Ecto neural progenitor cell (in vitro differentiated cells): ENCODE results near the gene LIMK1.
A peak's percentile ranks its signal among the peaks of the same experiment; 100 is the strongest.

Experiments used
- DNase-seq: peaks from one replicate; pipeline ENCODE4 v3.0.0-alpha.2; 2018; ENCODE audit warnings: low spot score

The LIMK1 gene

GRCh38 chr7:74056096-74056915 lies 27.3 kb upstream of the LIMK1 start:
- no peak for DNase-seq

DNA sequence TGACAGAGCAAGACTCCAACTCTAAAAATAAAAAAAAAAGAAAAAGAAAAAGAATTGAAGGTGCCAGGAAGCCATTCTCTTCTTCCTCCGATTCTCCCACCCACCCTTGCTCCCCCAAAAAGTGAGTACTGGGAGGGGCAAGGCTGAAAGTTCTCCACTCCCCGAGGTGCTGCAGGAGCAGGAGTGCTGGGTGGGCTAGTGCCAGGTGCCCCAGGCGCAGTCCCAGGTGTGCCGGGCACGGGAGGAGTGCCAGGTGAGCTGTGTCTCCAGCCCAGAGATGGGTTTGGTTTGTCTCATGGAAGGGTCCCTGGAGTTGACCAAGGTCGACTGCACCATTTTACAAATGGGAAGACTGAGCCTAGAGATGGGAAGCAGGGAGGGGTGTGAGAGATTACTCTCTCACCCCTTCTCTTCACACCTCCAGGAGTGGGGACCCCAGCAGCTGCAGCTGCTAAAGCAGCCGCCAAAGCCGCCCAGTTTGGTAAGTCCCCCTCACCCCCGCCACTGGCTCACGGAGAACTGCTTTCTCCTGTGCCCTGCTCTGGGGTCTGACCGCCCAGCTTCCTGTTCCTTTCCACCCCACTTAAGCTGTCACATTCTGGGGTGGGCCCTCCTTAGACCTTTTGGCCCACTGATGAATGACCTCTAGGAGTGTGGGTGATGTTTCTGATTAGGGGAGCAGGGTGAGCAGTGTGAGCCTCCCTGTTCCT lies 26.2 kb upstream of the LIMK1 start:
- DNase-seq: no peak

- DNase-seq: no peak
Measured at GRCh38 chr7:74057987-74058386, 25.6 kb upstream of the LIMK1 start.

GRCh38 chr7:74058486-74058885 lies 25.1 kb upstream of the LIMK1 start:
- DNase-seq: no peak

- DNase-seq: no peak
Measured at GRCh38 chr7:74059037-74059436, 24.6 kb upstream of the LIMK1 start.

DNA sequence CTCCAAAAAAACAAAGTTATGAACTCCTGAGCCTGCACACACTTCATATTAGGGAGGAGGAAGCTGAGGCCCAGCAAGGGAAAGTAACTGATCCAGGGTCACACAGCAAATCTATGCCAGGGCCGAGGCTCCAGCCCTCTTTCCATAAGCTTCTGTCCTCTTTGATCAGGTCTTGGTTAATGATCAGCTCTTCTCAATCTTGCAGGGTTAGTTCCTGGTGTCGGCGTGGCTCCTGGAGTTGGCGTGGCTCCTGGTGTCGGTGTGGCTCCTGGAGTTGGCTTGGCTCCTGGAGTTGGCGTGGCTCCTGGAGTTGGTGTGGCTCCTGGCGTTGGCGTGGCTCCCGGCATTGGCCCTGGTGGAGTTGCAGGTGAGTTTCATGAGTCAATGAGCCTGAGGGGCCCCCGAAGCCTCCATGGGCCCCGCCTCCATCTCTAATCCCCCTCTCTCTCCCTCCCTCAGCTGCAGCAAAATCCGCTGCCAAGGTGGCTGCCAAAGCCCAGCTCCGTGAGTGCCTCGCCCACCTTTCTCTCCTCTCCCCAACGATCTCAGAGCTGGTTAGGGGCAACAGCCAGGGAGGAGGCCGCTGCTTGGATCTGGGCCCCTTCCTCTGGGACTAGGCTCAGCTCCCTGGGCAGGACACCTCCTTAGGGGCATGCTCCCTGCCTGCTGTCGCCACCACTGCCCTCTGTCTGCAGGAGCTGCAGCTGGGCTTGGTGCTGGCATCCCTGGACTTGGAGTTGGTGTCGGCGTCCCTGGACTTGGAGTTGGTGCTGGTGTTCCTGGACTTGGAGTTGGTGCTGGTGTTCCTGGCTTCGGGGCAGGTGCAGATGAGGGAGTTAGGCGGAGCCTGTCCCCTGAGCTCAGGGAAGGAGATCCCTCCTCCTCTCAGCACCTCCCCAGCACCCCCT lies 23.7 kb upstream of the LIMK1 start:
- DNase-seq: no peak

DNA sequence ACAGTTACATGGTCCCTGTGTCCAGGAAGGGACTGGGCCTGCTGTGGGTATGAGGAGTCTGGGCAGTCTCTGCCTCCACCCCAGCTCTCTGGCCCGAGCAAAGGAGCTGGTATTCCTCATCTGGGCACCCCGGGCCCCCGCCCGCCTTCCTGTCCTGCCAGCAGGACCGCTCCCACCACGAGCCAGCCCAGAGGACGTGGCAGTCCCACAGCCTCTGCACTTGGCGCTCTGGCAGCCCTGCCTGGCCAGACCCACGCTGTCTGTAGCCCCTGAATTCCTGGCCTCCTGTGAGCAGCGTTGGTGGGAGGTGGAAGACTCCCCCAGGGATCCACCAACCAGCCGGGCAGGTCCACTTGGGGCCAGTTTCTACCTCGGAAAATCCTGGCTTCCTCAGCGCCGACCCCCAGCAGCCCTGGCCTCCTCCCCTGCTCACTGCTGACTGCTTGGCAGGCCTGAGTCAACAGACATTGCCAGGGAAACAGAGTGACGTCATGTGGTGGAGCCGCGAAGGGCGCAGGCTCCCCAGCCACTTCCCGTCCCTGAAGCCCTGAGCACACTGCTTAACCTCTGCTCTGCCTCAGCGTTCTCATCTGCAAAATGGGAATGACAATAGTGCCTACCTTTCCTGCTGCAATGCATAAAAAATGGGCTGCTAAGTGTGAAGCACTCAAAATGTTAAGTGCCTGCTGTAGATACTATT lies 21.6 kb upstream of the LIMK1 start:
- DNase-seq: no peak

- DNase-seq: no peak
Measured at GRCh38 chr7:74063223-74063641, 20.4 kb upstream of the LIMK1 start.

GRCh38 chr7:74063646-74064045 lies 20.0 kb upstream of the LIMK1 start:
- DNase-seq: no peak

GRCh38 chr7:74064696-74065095 lies 18.9 kb upstream of the LIMK1 start:
- DNase-seq: no peak

- DNase-seq: no peak
Measured at GRCh38 chr7:74066626-74067025, 17.0 kb upstream of the LIMK1 start.

- DNase-seq: no peak
Measured at GRCh38 chr7:74068378-74069085, 15.1 kb upstream of the LIMK1 start.

GRCh38 chr7:74069086-74069541 lies 14.5 kb upstream of the LIMK1 start:
- DNase-seq: no peak

DNA sequence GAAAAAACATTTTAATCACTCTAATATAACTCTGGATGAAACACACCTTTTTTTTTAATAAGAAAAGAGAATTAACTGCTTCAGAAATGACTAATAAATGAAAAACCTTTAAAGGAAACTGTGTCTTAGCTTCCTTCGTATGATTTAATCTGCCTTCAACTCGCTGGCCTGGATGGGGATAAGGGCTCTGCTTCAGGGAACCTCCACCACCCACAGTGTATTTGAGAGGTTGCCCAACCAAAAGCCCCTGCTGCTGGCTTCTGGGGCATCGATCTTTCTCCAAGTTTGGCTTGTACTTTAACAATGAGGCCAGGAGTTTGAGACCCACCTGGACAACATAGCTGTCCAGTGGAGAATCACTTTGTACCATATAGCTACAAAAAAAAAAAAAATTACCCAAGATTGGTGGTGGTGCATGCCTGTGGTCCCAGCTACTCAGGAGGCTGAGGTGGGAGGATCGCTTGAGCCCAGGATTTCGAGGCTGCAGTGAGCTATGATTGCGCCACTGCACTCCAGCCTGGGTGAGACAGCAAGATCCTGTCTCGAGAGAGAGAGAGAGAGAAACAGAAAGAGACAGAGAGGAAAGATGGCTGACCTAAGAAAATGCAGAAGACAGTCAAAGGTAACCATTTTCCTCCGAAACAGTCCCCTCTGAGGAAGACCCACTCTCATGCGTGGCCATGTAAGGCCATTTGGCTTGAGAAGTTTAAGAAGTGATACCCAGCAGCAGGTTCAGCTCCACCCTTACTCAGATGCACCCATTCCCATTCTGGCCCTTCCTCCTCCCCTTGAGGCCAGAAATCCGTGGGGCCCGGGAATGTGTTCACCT lies 13.6 kb upstream of the LIMK1 start:
- no peak for DNase-seq

DNA sequence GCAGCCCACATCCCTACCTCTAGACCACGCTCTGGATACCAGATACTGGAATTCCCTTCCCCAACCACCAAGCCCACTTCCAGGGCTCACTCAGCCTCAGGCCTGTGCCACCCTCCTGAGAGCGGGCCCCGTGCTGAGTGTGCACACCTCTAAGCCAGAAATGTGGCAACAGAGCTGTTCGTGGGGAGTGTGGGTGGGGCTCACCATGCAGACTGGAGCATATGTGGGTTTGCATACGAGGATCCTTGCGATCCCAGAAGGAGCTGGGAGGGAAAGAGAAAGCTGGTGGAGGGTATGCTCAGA lies 13.0 kb upstream of the LIMK1 start:
- no peak for DNase-seq

- DNase-seq: no peak
Measured at GRCh38 chr7:74071121-74071520, 12.5 kb upstream of the LIMK1 start.

GRCh38 chr7:74074770-74075169 lies 8.8 kb upstream of the LIMK1 start:
- DNase-seq: no peak

DNA sequence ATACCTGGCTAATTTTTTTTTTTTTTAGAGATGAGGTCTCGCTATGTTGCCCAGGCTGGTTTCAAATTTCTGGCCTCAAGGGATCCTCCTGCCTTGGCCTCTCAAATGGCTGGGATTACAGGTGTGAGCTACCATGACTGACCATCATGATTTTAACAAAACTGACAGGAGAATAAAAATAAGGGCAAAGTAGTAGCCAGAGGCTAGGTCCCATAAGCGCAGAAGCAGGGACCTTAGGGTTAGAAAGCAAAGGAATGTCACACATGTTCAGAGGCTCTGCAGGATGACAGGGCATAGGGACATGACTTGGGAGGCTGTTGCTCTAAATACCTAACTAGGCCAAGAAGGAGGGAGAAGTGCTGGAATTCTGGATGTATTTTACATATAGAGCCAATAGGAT lies 5.1 kb upstream of the LIMK1 start:
- DNase-seq: no peak

DNA sequence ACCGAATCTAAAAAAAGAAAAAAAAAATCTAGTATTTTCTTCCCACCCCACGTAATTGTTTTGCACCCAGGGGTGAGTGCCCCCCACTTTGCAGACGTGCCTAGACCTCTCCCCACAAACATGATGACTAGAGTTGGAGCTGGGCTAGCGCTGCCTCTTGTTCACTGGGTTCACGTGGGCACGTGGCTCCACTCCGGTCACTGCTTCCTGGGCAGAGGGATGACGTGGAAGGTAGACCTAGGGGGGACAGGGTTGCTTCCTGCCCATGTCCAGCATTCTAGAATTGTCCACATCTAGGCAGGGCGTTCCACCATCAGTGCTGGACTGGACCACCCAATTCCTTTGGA lies 861 bp upstream of the LIMK1 start:
- no peak for DNase-seq

DNA sequence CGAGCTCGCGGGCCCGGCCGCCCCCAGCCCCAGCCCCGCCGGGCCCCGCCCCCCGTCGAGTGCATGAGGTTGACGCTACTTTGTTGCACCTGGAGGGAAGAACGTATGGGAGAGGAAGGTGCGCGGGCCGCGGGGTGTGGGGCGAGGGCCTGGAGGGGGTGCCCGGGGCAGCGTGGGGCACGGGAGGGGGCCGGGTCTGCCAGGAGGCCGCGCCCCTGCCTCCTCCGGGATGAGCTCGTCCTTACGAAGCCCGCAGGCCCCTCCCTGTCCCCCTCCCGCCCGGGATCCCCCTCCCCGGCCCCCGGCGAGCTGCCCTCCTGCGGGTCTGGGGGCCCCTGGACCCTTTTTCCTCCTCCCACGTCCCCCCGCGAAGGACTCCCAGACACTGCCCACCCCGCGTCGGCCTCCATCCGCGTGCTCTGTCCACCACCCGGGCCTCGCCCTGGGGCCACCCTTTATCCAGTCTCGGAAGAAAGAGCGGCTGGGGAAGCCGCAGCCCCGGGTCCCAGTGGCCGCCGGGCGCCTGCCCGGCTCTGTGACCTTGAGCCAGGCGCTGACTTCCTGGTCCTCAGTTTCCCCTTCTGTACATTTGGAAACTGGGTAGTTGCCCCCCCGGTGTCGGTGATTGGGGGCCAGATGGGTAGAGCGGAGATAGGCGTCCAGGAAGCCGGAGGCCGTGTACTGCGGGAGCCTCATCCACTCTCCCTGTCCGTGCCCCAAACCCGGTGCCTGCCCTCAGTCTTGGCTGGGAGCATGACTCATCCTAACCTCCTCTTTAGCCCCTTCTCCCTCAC lies 521 bp downstream of the LIMK1 start:
- peak; percentile 67 for DNase-seq
